Parathyroid adenoma (tissue), 2 donors: ENCODE results near the gene GBP2.

Experiments
- H2AFZ ChIP-seq: fragments of 300-600 bp; sonication (generic); one replicate; pipeline ENCODE4 v1.7.0; 2017; ENCODE audit warnings: antibody characterized with exemption, mild to moderate bottlenecking
- H3K27ac ChIP-seq: fragments of 300-600 bp; sonication (generic); one replicate; pipeline ENCODE4 v1.7.0; 2017
- H3K27me3 ChIP-seq: fragments of 300-600 bp; sonication (generic); one replicate; pipeline ENCODE4 v1.7.0; 2017; ENCODE audit warnings: low read length; ENCODE audit not compliant: control insufficient read depth, insufficient read depth
- H3K36me3 ChIP-seq: fragments of 300-600 bp; sonication (generic); one replicate; pipeline ENCODE4 v1.7.0; 2017; ENCODE audit warnings: low read length; ENCODE audit not compliant: control insufficient read depth, insufficient read depth
- H3K4me1 ChIP-seq: fragments of 300-600 bp; sonication (generic); one replicate; pipeline ENCODE4 v1.7.0; 2017; ENCODE audit warnings: control low read depth
- H3K4me2 ChIP-seq: fragments of 300-600 bp; sonication (generic); one replicate; pipeline ENCODE4 v1.7.0; 2017; ENCODE audit warnings: low read length
- H3K4me3 ChIP-seq: fragments of 300-600 bp; sonication (generic); one replicate; pipeline ENCODE4 v1.7.0; 2017; ENCODE audit warnings: low read depth, low read length
- H3K79me2 ChIP-seq: fragments of 300-600 bp; sonication (generic); one replicate; pipeline ENCODE4 v1.7.0; 2017; ENCODE audit warnings: control low read depth
- H3K9ac ChIP-seq: fragments of 300-600 bp; sonication (generic); one replicate; pipeline ENCODE4 v1.7.0; 2017; ENCODE audit warnings: mild to moderate bottlenecking
- H3K9me3 ChIP-seq: fragments of 300-600 bp; sonication (generic); one replicate; pipeline ENCODE4 v1.7.0; 2017; ENCODE audit warnings: low read length; ENCODE audit not compliant: control insufficient read depth
- CTCF ChIP-seq: fragments of 300-600 bp; sonication (generic); IDR thresholded peaks from one replicate; pipeline ENCODE4 v1.7.0; 2017; ENCODE audit warnings: antibody characterized with exemption, mild to moderate bottlenecking
- donor health status: primary hyperparathyroidism.

The GBP2 gene

GRCh38 chr1:89170170-89171066 is 44.5 kb upstream of the GBP2 start:
- H2AFZ ChIP-seq, result no peak overlapping the region
- H3K9ac ChIP-seq, result no peak overlapping the region
- no peak for TF ChIP-seq CTCF

GRCh38 chr1:89169166-89169565 is 43.3 kb upstream of the GBP2 start:
- no peaks in the 10 kb centered on the region for H3K9me3 ChIP-seq
- no peak for TF ChIP-seq CTCF
- H3K27ac ChIP-seq, result no peak overlapping the region
- H3K79me2 ChIP-seq, result no peaks in the 10 kb centered on the region
- H3K27me3 ChIP-seq, result no peaks in the 10 kb centered on the region
- H3K36me3 ChIP-seq, result no peaks in the 10 kb centered on the region
- H3K4me1 ChIP-seq, result no peaks in the 10 kb centered on the region
- no peak overlapping the region for H3K4me3 ChIP-seq
- no peak overlapping the region for H2AFZ ChIP-seq
- no peak overlapping the region for H3K9ac ChIP-seq
- no peak overlapping the region for H3K4me2 ChIP-seq

More at GRCh38 chr1:89170170-89171066, 44.5 kb upstream of the GBP2 start:
- Histone ChIP-seq H3K36me3 (no peaks in the 10 kb centered on the region), H3K4me3 (no peak overlapping the region), H3K4me1 (no peaks in the 10 kb centered on the region), H3K27me3 (no peaks in the 10 kb centered on the region), H3K27ac (no peak overlapping the region), H3K4me2 (no peak overlapping the region), H3K9me3 (no peaks in the 10 kb centered on the region), H3K79me2 (no peaks in the 10 kb centered on the region)

GRCh38 chr1:89167590-89168230 is 41.8 kb upstream of the GBP2 start:
- H3K79me2 ChIP-seq, result no peaks in the 10 kb centered on the region
- H2AFZ ChIP-seq, result no peak overlapping the region
- no peaks in the 10 kb centered on the region for H3K9me3 ChIP-seq
- no peak overlapping the region for H3K27ac ChIP-seq
- H3K4me1 ChIP-seq, result no peaks in the 10 kb centered on the region
- H3K4me3 ChIP-seq, result no peak overlapping the region
- no peaks in the 10 kb centered on the region for H3K36me3 ChIP-seq
- TF ChIP-seq CTCF, result no peak
- H3K4me2 ChIP-seq, result no peak overlapping the region
- no peak overlapping the region for H3K9ac ChIP-seq
- no peaks in the 10 kb centered on the region for H3K27me3 ChIP-seq

GRCh38 chr1:89166705-89167104 is 40.8 kb upstream of the GBP2 start:
- Histone ChIP-seq H3K9me3 (no peaks in the 10 kb centered on the region), H3K27me3 (no peaks in the 10 kb centered on the region), H3K9ac (no peak overlapping the region), H2AFZ (no peak overlapping the region), H3K4me1 (no peaks in the 10 kb centered on the region), H3K79me2 (no peaks in the 10 kb centered on the region), H3K36me3 (no peaks in the 10 kb centered on the region), H3K4me2 (no peak overlapping the region), H3K27ac (no peak overlapping the region), H3K4me3 (no peak overlapping the region)
- no peak for TF ChIP-seq CTCF
